ENCODE data around the gene GALNTL6.

The GALNTL6 gene

GRCh38 chr4:172127168-172127567 lies 314.0 kb downstream of the GALNTL6 start:
- DNase-seq, result no peak

GRCh38 chr4:172129593-172129992 lies 316.4 kb downstream of the GALNTL6 start:
- no peak for DNase-seq

- no peak for DNase-seq
These were observed 321.3 kb downstream of the GALNTL6 start for GRCh38 chr4:172134521-172134920.

DNA sequence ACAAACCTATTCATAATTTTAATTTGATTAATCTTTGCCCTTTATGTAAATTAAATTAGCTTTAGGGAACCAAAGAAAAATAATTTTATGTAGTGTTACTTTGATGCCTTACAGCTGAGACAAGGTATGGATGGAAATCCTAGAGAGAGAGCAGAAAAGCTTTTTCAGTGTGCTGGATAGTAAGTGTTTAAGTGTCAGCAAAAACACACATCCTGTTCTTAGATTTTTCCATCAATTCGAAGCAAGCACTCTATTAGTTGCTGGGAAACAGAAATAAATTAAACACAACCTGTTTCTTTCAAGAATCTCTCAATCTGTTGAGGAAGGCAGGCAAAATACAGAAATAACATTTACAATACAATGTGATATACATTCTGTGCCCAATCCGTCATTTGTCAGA lies 327.8 kb downstream of the GALNTL6 start:
- DNase-seq, result no peak

DNA sequence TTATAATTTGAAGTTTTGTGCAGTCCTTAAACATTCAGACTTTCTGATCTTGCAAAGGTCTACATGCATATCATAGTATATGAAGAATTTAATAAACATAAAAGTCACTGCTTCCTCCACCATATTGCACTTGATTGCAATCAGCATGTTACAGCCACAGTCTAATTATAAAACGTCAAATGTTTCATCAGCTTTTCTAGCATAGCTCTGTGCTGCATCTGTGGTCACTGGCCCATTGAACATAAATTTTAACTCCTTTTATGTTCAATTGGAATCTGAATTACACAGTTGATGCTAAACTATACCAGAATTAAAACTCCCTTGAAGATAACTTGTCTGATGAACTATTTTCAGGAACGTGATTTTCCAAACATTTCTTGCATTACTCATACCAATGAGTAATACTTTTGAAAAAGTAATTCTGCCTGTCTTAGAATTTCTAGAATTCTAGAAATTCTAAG lies 329.1 kb downstream of the GALNTL6 start:
- no peak for DNase-seq

- DNase-seq, result no peak
These were observed 330.6 kb downstream of the GALNTL6 start for GRCh38 chr4:172143605-172144314.

GRCh38 chr4:172147687-172148086 lies 334.5 kb downstream of the GALNTL6 start:
- DNase-seq, result no peak

DNA sequence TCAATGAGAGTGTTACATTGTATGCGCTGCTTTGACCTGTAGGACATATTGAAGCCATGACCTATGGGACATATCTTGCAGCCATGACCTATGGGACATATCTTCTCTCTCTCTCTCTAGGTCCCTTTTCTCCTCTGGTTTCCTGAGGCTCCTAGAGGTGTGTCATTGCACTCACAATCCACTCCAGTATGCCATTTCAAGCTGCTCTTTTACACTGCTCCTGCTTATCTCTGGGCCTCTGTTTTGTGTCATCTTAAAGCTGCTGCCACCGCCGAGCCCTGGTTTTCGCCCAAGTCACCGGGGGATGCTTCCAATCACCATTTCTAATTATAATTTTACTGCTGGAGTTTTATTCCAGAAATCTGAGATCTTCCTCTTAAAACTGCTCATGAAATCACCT lies 336.1 kb downstream of the GALNTL6 start:
- no peak for DNase-seq

DNA sequence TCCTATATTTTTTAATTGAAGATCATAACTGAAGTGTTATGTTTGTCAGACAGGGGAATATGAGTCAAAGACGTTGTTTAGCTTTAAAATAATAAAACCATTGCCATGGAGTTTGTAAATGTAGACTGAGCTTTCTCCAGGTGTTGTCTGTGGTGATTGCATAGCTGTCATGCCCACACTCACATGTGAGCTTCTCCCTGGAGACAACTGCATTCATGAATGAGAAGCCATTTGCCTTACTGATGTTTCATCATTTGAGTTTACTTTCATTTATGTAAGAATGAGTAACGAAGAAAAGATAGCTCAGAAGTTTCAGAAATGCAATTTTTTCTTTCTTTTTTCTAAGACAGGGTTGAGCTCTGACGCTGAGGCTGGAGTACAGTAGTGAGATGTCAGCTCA lies 339.1 kb downstream of the GALNTL6 start:
- no peak for DNase-seq

- DNase-seq, result no peak
These were observed 340.5 kb downstream of the GALNTL6 start for GRCh38 chr4:172153719-172154118.

GRCh38 chr4:172155838-172156345 lies 342.7 kb downstream of the GALNTL6 start:
- no peak for DNase-seq

GRCh38 chr4:172157946-172158345 lies 344.7 kb downstream of the GALNTL6 start:
- DNase-seq, result no peak

DNA sequence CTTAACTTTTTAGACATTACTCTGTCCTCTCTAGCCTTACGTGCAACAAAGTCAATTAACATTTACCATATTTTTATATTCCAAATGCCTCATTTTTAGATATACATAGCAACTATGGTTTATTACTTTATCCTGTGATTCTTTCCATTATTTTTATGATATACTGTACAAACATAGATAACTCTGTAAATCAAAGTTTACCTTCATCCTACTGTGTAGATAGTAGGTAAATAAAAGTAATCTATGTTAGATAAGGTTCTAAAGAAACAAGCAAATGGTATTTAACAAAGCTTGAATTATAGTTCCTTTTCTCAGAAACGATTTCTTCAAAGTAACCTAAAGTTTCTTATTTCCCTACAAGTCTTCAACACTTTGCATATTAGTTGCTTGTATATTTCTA lies 350.0 kb downstream of the GALNTL6 start:
- no peak for DNase-seq

GRCh38 chr4:172168888-172169287 lies 355.7 kb downstream of the GALNTL6 start:
- DNase-seq, result no peak

- DNase-seq, result no peak
These were observed 356.7 kb downstream of the GALNTL6 start for GRCh38 chr4:172169871-172170270.

DNA sequence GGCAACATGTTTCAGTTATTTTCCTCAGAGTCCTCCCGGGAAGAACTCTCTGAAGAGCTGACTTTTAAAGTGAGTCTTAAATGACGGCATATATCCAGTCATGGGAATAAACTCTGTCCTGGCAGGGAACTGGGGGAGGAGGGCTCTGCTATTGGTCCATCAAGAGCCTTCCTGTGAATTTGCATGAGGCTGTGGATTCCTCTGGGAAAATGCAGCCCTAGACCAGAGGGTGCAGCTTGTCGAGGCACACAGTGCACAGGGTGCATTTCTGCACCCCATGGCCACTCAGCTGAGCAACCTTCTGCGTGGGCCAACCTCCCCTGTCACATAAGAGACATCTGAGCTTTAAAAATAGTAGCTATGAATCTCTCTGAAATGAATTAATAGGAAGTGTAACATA lies 360.0 kb downstream of the GALNTL6 start:
- DNase-seq, result no peak

GRCh38 chr4:172177382-172177781 lies 364.2 kb downstream of the GALNTL6 start:
- DNase-seq, result no peak

DNA sequence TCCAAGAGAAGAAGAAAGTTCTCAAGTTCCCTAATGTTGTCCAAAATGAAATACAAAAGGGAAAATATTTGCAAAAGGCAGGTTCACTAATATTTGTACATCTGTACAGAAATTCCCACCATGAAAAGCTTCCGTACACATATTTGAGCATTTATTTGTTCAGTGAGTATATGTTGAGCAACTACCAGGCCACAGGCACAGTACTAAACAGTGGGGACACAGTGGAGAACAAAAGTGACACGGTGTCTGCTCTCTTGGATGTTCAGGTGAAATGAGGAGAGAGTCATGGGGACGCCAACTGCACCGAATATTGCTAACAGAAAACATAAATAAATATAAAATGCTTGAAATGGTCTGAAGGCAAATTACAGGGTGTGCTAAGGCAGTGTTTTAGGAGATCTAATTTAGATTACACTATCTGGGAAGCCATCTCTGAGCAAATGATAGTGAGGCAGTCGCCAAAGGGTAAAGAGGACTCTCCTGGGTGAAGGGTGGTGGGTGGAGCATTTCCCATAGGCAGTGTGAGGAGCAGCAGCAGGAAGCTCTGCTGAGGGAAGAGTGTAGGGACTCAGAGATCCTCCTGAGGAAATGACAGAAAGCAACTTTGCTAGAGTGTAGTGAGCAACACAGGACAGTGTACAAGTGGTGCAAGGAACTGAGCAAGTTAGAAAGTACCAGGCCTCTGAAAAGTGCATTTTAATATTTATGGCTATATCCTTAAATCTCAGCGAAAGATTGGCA lies 375.2 kb downstream of the GALNTL6 start:
- DNase-seq, result no peak

DNA sequence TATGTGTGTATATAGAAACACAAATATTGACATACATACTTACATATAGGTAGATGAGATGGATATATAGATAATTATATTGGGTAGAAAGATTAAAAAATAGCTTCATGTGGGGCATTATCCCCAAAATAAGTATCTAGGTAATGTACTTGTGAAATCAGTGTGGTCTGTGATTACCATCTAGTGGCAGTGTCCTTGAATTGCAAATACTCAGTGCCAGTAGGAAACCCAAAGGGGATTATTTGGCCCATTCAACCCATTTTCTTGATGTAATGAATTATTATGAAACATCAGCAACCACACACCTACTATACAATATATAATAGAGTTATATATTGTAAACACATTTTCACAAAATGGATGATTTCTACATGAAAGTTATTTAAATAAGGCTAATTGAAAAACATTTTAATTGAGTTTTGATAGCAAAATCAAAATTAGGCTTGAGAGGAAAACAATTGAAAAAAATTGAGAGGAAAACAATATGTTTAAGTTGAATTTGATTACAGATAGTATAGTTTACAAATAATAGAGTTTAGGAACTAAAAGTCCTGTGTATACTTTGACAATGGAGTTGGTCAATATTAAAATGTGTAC lies 389.4 kb downstream of the GALNTL6 start:
- no peak for DNase-seq

DNA sequence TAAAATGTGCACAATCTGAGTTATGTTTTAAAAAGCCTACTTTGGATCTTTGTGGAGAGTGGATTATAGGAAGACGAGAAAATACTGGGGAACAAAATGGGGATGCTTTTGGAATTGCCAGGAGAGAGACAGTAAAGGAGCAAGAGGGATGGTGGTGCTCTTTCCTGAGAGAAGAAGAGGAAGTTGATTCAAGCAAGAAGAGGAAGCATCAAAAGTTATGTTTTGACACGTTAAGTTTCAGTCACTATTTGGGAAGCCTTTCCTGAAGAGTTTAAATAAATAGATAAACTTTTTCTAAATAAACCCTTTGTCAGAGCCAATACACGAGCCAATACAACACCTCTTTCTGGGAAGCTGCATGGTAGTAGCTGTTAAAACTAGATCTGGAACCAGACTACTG lies 394.1 kb downstream of the GALNTL6 start:
- no peak for DNase-seq

DNA sequence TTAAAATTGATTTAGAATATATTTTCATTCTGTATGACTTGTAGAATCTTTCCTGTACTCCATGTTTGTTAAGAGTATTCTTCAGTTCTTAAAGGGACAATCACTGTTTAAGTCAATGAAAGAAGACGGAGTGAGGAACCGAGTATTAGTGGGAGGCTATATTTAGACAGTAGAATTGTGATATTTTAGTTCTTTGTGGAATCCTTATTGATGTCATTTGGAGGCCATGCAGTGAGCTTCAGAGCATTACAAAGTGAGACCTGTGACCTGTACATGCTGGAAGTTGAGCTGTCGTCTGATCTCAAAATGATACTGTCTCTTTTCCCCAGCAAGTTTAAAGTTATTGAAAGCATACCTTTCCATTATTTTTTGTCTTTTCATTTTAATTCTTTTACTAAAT lies 394.7 kb downstream of the GALNTL6 start:
- no peak for DNase-seq

DNA sequence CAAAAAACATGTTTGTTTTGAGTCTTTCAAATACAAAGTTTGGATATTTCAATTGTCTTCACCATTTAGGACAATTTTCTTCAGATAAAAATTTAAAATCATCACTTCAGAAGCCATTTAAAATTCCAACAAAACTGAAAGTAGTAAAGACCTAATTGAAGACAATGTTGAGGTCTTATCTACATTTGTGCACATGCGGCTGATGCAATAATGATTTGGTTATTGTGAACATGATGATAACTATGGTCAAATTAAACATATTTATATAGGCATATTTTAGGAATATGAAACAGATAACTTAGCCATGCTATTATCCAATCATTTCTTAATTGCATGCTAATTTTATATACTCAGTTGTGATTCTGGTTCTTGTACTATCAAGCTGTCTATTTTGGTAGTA lies 407.5 kb downstream of the GALNTL6 start:
- DNase-seq, result no peak

GRCh38 chr4:172225457-172225856 lies 412.3 kb downstream of the GALNTL6 start:
- no peak for DNase-seq

DNA sequence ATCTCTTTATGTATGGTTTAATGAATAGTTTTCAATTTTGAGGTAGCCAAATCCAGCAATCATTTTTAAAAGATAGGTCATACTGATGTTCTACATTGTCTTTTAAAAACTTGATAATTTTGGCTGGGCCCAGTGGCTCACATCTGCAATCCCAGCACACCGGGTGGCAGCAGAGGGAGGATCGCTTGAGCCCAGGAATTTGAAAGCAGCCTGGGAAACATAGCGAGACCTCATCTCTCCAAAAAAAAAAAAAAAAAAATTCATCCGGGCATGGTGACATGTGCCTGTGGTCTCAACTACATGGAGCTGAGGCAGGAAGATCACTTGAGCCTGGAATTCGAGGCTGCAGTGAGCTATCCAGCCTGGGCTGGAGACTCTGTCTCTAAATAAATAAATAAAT lies 419.8 kb downstream of the GALNTL6 start:
- no peak for DNase-seq
